GM12878 (cell line): Measurements from ENCODE around the gene PALS2. TPM values are rescaled to one million over a fixed set of nuclear protein-coding genes. Genes with fewer than 3 reads are reported as not detected.

Experiments used
- BMI1 ChIP-seq: fragments of 450-650 bp; IDR thresholded peaks from 2 replicates; pipeline ENCODE4 v1.6.1; 2016; ENCODE audit warnings: mild to moderate bottlenecking, moderate library complexity, borderline replicate concordance
- CBX3 ChIP-seq: fragments of 200-600 bp; sonication (generic); IDR thresholded peaks from 2 replicates; pipeline ENCODE4 v1.6.1; 2016; ENCODE audit warnings: low read depth, borderline replicate concordance
- CEBPB ChIP-seq, 2 experiments: fragments of 150-350 bp in 1 of 2; IDR thresholded peaks; 2 replicates each; pipeline ENCODE4 v1.6.1; 2012 to 2014; ENCODE audit warnings: low read depth in 2 of 2, low read length in 2 of 2, borderline replicate concordance in 1 of 2, inconsistent platforms in 1 of 2
- JUNB ChIP-seq: IDR thresholded peaks from 2 replicates; pipeline ENCODE4 v1.6.1; 2016; ENCODE audit warnings: antibody characterized with exemption, mild to moderate bottlenecking
- MYB ChIP-seq: fragments of 150-350 bp; IDR thresholded peaks from 2 replicates; pipeline ENCODE4 v1.6.1; 2014; ENCODE audit warnings: mild to moderate bottlenecking, low read depth, low read length, borderline replicate concordance
- NR2F1 ChIP-seq: fragments of 450-650 bp; conservative IDR thresholded peaks from 2 replicates; pipeline ENCODE4 v1.6.1; 2017; ENCODE audit warnings: mild to moderate bottlenecking
- POLR2A ChIP-seq: IDR thresholded peaks from 2 replicates; pipeline ENCODE4 v1.6.1; 2011; ENCODE audit warnings: low read depth, mild to moderate bottlenecking, low read length
- PRDM15 ChIP-seq: fragments of 450-650 bp; formaldehyde crosslinking; IDR thresholded peaks from 2 replicates; pipeline ENCODE4 v1.4.0; 2020; ENCODE audit warnings: mild to moderate bottlenecking, moderate library complexity
- SIX5 ChIP-seq: IDR thresholded peaks from 2 replicates; pipeline ENCODE4 v1.6.1; 2011; ENCODE audit warnings: mild to moderate bottlenecking, low read depth, low read length, moderate library complexity; ENCODE audit not compliant: severe bottlenecking
- STAT3 ChIP-seq: IDR thresholded peaks from 2 replicates; pipeline ENCODE4 v1.6.1; 2011; ENCODE audit warnings: low read depth, low read length, improper control_type of control experiment
- TBL1XR1 ChIP-seq: IDR thresholded peaks from 2 replicates; pipeline ENCODE4 v1.6.1; 2012; ENCODE audit warnings: low read depth, low read length, improper control_type of control experiment
- TCF3 ChIP-seq: IDR thresholded peaks from 2 replicates; pipeline ENCODE4 v1.6.1; 2012; ENCODE audit warnings: low read depth, mild to moderate bottlenecking, low read length, borderline replicate concordance; ENCODE audit not compliant: insufficient read depth
- ZBED1 ChIP-seq: IDR thresholded peaks from 2 replicates; pipeline ENCODE4 v1.6.1; 2016; ENCODE audit warnings: borderline replicate concordance
- ZBTB4 ChIP-seq: fragments of 450-650 bp; formaldehyde crosslinking; IDR thresholded peaks from 2 replicates; pipeline ENCODE4 v1.4.0; 2022; ENCODE audit warnings: mild to moderate bottlenecking, moderate library complexity
- ZNF207 ChIP-seq: fragments of 450-650 bp; IDR thresholded peaks from 2 replicates; pipeline ENCODE4 v1.6.1; 2014; ENCODE audit warnings: antibody characterized with exemption, mild to moderate bottlenecking, borderline replicate concordance
- ZNF687 ChIP-seq: fragments of 450-650 bp; IDR thresholded peaks from 2 replicates; pipeline ENCODE4 v1.6.1; 2017; ENCODE audit warnings: mild to moderate bottlenecking, moderate library complexity
- polyA plus RNA-seq, 11 experiments: library from polyadenylated mRNA; depleted of rRNA in 4 of 11; unstranded in 6 of 11; stranded (reverse) in 5 of 11; fragments of >200 nt; fragmentation: Nextera tagmentation in 4 of 11; fragmentation: Illumina TruSeq in 1 of 11; extraction: Ambion mirVana in 4 of 11; extraction: Trizol in 1 of 11; gene quantifications; 1 replicate in 1 of 11; 2 replicates in 10 of 11; pipeline versions ENCODE4 v1.2.1 to v1.2.3, GENCODE V29; 2011 to 2016; ENCODE audit warnings: inconsistent platforms in 2 of 11, missing spikeins in 2 of 11, low read depth in 1 of 11
- total RNA-seq, 4 experiments: library from RNA; depleted of rRNA in 3 of 4; stranded (reverse); fragments of >200 nt in 3 of 4; fragmentation: Illumina TruSeq in 1 of 4; extraction: Trizol in 1 of 4; gene quantifications; 2 replicates each; pipeline versions ENCODE4 v1.2.1 to v1.2.3, GENCODE V29; 2013 to 2021

Gene PALS2
- total and polyA plus RNA-seq, 10 of the 15 experiments (the other 5 are each of a cell fraction or from before 2014, with no cell fraction given), result 10.7 to 53.5 (median 20.1) TPM

GRCh38 chr7:24602860-24603456, 29.7 kb downstream of the PALS2 start (continued):
- TF ChIP-seq ZNF687 (no peak), NR2F1 (no peak), MYB (no peak), TBL1XR1 (no peak), SIX5 (no peak), PRDM15 (CRISPR knock-in tag) (no peak), CBX3 (no peak), ZBED1 (no peak), POLR2A (no peak), BMI1 (no peak), ZNF207 (no peak), CEBPB (IDR thresholded peaks at IDR 0.05; ENCODE audit: borderline replicate concordance in 1 of 2, low read depth in 2 of 2, low read length in 2 of 2) (no peak), TCF3 (no peak), JUNB (no peak), STAT3 (no peak), ZBTB4 (no peak)
- TF ChIP-seq, all 136 proteins: peak for 0
